Hepatocyte (in vitro differentiated cells): ENCODE results near the gene TANC2. TPM values are rescaled to one million over a fixed set of nuclear protein-coding genes. Genes with fewer than 3 reads are reported as not detected.

Experiments
- DNase-seq: peaks from one replicate; pipeline ENCODE4 v3.0.0-alpha.2; 2016; ENCODE audit warnings: low spot score
- H2AFZ ChIP-seq: fragments of 200-600 bp; sonication (generic); 2 replicates; pipeline ENCODE4 v1.6.0; 2016; ENCODE audit warnings: antibody characterized with exemption, mild to moderate bottlenecking
- H3K27ac ChIP-seq: fragments of 200-600 bp; sonication (generic); 2 replicates; pipeline ENCODE4 v1.5.1; 2016; ENCODE audit warnings: mild to moderate bottlenecking
- H3K27me3 ChIP-seq: fragments of 200-600 bp; sonication (generic); 2 replicates; pipeline ENCODE4 v1.6.1; 2016
- H3K36me3 ChIP-seq: fragments of 200-600 bp; sonication (generic); replicated peaks from 2 replicates; pipeline ENCODE4 v1.5.1; 2016; ENCODE audit warnings: low read depth; ENCODE audit not compliant: insufficient read depth
- H3K4me1 ChIP-seq: fragments of 200-600 bp; sonication (generic); 2 replicates; pipeline ENCODE4 v1.5.1; 2016; ENCODE audit warnings: mild to moderate bottlenecking, moderate library complexity; ENCODE audit not compliant: insufficient read depth
- H3K4me2 ChIP-seq: fragments of 200-600 bp; sonication (generic); 2 replicates; pipeline ENCODE4 v1.6.0; 2016
- H3K4me3 ChIP-seq: fragments of 200-600 bp; sonication (generic); 2 replicates; pipeline ENCODE4 v1.5.1; 2016; ENCODE audit warnings: mild to moderate bottlenecking
- H3K79me2 ChIP-seq: fragments of 200-600 bp; sonication (generic); 2 replicates; pipeline ENCODE4 v1.6.0; 2017; ENCODE audit warnings: mild to moderate bottlenecking
- H3K9me2 ChIP-seq: fragments of 200-600 bp; sonication (generic); replicated peaks from 2 replicates; pipeline ENCODE4 v1.6.0; 2017; ENCODE audit warnings: mild to moderate bottlenecking; ENCODE audit not compliant: insufficient read depth
- H3K9me3 ChIP-seq: fragments of 200-600 bp; sonication (generic); 2 replicates; pipeline ENCODE4 v1.5.1; 2016; ENCODE audit warnings: low read depth, mild to moderate bottlenecking
- H4K20me1 ChIP-seq: fragments of 200-600 bp; sonication (generic); 2 replicates; pipeline ENCODE4 v1.6.0; 2016; ENCODE audit warnings: mild to moderate bottlenecking; ENCODE audit not compliant: insufficient read depth, poor library complexity, severe bottlenecking
- CTCF ChIP-seq: fragments of 200-600 bp; sonication (generic); IDR thresholded peaks from 2 replicates; pipeline ENCODE4 v1.5.1; 2016; ENCODE audit warnings: antibody characterized with exemption, mild to moderate bottlenecking; ENCODE audit not compliant: poor library complexity
- EZH2 ChIP-seq: fragments of 200-600 bp; sonication (generic); IDR thresholded peaks from 2 replicates; pipeline ENCODE4 v1.6.1; 2016; ENCODE audit warnings: antibody characterized with exemption, mild to moderate bottlenecking, borderline replicate concordance
- EZH2phosphoT487 ChIP-seq: fragments of 200-600 bp; sonication (generic); IDR thresholded peaks from one replicate; pipeline ENCODE4 v1.6.1; 2018; ENCODE audit warnings: antibody characterized with exemption, mild to moderate bottlenecking, low read depth, moderate library complexity; ENCODE audit not compliant: unreplicated experiment, severe bottlenecking
- WGBS: methylation state at CpG from one replicate; pipeline ENCODE4 v1.1.6; 2016; ENCODE audit warnings: low lambda C conversion rate; ENCODE audit errors: missing lambda C conversion rate; 5-methylcytosine and 5-hydroxymethylcytosine counted together
- polyA plus RNA-seq: library from polyadenylated mRNA; unstranded; fragments of >200 nt; fragmentation: Nextera tagmentation; extraction: Ambion mirVana; gene quantifications from 2 replicates; pipeline ENCODE4 v1.2.1, GENCODE V29; 2016
- total RNA-seq: library from RNA; depleted of rRNA; stranded (reverse); fragments of >200 nt; gene quantifications from 2 replicates; pipeline ENCODE4 v1.2.3, GENCODE V29; 2014

Gene TANC2
- total and polyA plus RNA-seq, 2 experiments from 2014 or later, result 16.7 to 20.4 TPM

- H3K4me1 ChIP-seq, result no peaks in the 10 kb centered on the region
- no peak overlapping the region for H3K4me2 ChIP-seq
- no peaks in the 10 kb centered on the region for H3K9me2 ChIP-seq
- DNase-seq, result peak; percentile 31
- no peak overlapping the region for H3K4me3 ChIP-seq
- H3K9me3 ChIP-seq, result no peaks in the 10 kb centered on the region
- peaks cover under 1% of the 10 kb centered on the region for H4K20me1 ChIP-seq
- 94% methylated on average over 3 of the region's 3 CpGs for WGBS
- H3K36me3 ChIP-seq, result no peaks in the 10 kb centered on the region
- H3K27ac ChIP-seq, result no peak overlapping the region
- no peak overlapping the region for H2AFZ ChIP-seq
- TF ChIP-seq CTCF (peak; percentile 34), EZH2 (no peak)
- no peaks in the 10 kb centered on the region for H3K27me3 ChIP-seq
- H3K79me2 ChIP-seq, result peaks cover 79% of the 10 kb centered on the region
These were observed 29.4 kb downstream of the TANC2 start for GRCh38 chr17:62995377-62995885.

- no peak for DNase-seq
- Histone ChIP-seq H3K36me3 (no peaks in the 10 kb centered on the region), H3K27me3 (no peaks in the 10 kb centered on the region), H3K4me3 (no peak overlapping the region), H3K79me2 (peaks cover 73% of the 10 kb centered on the region), H2AFZ (no peak overlapping the region), H3K9me3 (no peaks in the 10 kb centered on the region), H3K9me2 (no peaks in the 10 kb centered on the region), H3K4me1 (no peaks in the 10 kb centered on the region), H3K4me2 (no peak overlapping the region), H4K20me1 (no peaks in the 10 kb centered on the region), H3K27ac (no peak overlapping the region)
- TF ChIP-seq EZH2phosphoT487 (no peak), CTCF (no peak), EZH2 (no peak)
- 98% methylated on average over 8 of the region's 8 CpGs for WGBS
These were observed 30.2 kb downstream of the TANC2 start for GRCh38 chr17:62996221-62996620.

- Histone ChIP-seq H3K9me2 (no peaks in the 10 kb centered on the region), H2AFZ (no peak overlapping the region), H4K20me1 (no peaks in the 10 kb centered on the region), H3K4me1 (no peaks in the 10 kb centered on the region), H3K36me3 (no peaks in the 10 kb centered on the region), H3K27ac (no peak overlapping the region), H3K27me3 (no peaks in the 10 kb centered on the region), H3K4me3 (no peak overlapping the region), H3K79me2 (peaks cover 63% of the 10 kb centered on the region), H3K4me2 (no peak overlapping the region), H3K9me3 (no peaks in the 10 kb centered on the region)
- TF ChIP-seq EZH2phosphoT487, result no peak
- TF ChIP-seq CTCF, result no peak
- WGBS, result 83% methylated on average over 1 of the region's 1 CpG
- DNase-seq, result no peak
These were observed 32.1 kb downstream of the TANC2 start for GRCh38 chr17:62998166-62998565.
